GM19240 (cell line): ENCODE results near the gene SCAMP5.

Source experiments
- DNase-seq: peaks from one replicate; pipeline ENCODE4 v3.0.0; 2011; ENCODE audit warnings: low spot score; ENCODE audit not compliant: insufficient read length

The SCAMP5 gene

GRCh38 chr15:75069301-75069925 is 74.0 kb downstream of the SCAMP5 start:
- DNase-seq = peak; percentile 54

DNA sequence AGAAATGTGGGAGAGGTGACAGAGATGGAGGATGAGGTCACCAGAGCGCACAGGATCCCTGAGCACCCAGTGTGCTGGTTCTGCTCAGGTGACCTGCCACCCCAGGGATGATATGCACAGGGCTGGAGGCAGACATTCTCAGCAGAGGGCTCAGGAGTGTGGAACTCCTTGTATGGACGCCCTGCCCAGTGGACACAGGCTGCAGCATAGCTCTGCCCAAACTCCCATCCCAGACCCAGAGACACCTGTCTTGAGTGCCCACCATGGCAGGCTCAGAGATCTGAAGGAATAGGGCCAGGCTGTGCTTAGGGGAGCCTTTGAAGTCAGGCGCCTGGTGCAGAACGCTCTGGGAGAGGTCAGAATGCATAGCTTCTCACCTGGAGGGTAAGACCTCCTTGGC is 75.3 kb downstream of the SCAMP5 start:
- DNase-seq = no peak
